Measurements from ENCODE around the gene CCNF.
"Not testable (repeated sequence)": the region's sequence is repeated elsewhere in the genome, so short reads cannot be mapped to it uniquely, and the experiment has no call there.

Gene CCNF

GRCh38 chr16:2439598-2439997 is 10.4 kb downstream of the CCNF start:
- no peaks in the 10 kb centered on the region for H3K27me3 ChIP-seq (ENCODE audit: control insufficient read depth in 2 of 2, insufficient read depth in 2 of 2, low read length in 2 of 2)
- H3K36me3 ChIP-seq (ENCODE audit: control insufficient read depth in 2 of 2, insufficient read depth in 2 of 2, low read length in 2 of 2), result peaks cover 0 to 13% of the 10 kb centered on the region in 2 donors
- no peak overlapping the region for H3K9ac ChIP-seq (ENCODE audit: low read depth in 1 of 2, low read length in 2 of 2)
- no peaks in the 10 kb centered on the region for H3K9me3 ChIP-seq (ENCODE audit: control insufficient read depth in 2 of 2, low read length in 2 of 2)
- H3K4me1 ChIP-seq (ENCODE audit: control insufficient read depth in 2 of 2, insufficient read depth in 2 of 2, low read length in 2 of 2), result no peaks in the 10 kb centered on the region
- H3K4me3 ChIP-seq (ENCODE audit: low read length in 2 of 2), result no peak overlapping the region
- no peak overlapping the region for H3K27ac ChIP-seq (ENCODE audit: low read depth in 2 of 2, low read length in 2 of 2)

DNA sequence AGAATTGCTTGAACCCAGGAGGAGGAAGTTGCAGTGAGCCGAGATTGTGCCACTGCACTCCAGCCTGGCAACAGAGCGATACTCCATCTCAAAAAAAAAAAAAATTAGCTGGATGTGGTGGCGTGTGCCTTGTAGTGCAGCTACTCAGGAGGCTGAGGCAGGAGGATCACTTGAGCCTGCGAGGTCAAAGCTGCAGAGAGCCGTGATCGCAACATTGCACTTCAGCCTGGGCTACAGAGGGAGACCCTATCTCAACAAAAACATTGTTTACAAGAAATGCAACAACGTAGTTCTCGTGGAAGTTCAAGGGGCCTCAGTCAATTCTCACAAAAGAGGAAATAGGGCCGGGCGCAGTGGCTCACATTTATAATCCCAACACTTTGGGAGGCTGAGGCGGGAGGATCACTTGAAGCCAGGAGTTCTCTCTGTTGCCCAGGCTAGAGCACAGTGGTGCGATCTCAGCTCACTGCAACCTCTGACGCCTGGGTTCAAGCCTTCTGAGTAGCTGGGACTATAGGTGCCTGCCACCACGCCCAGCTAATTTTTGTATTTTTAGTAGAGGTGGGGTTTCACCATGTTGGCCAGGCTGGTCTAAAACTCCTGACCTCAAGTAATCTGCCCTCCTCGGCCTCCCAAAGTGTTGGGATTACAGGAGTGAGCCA is 12.0 kb downstream of the CCNF start:
- H3K4me1 ChIP-seq (ENCODE audit: control insufficient read depth in 2 of 2, insufficient read depth in 2 of 2, low read length in 2 of 2); H3K27ac ChIP-seq (ENCODE audit: low read depth in 2 of 2, low read length in 2 of 2); H3K9ac ChIP-seq (ENCODE audit: low read depth in 1 of 2, low read length in 2 of 2); H3K9me3 ChIP-seq (ENCODE audit: control insufficient read depth in 2 of 2, low read length in 2 of 2); H3K27me3 ChIP-seq (ENCODE audit: control insufficient read depth in 2 of 2, insufficient read depth in 2 of 2, low read length in 2 of 2); H3K4me3 ChIP-seq (ENCODE audit: low read length in 2 of 2): not testable (repeated sequence)
- peaks cover 5 to 14% of the 10 kb centered on the region in 2 donors for H3K36me3 ChIP-seq (ENCODE audit: control insufficient read depth in 2 of 2, insufficient read depth in 2 of 2, low read length in 2 of 2)

DNA sequence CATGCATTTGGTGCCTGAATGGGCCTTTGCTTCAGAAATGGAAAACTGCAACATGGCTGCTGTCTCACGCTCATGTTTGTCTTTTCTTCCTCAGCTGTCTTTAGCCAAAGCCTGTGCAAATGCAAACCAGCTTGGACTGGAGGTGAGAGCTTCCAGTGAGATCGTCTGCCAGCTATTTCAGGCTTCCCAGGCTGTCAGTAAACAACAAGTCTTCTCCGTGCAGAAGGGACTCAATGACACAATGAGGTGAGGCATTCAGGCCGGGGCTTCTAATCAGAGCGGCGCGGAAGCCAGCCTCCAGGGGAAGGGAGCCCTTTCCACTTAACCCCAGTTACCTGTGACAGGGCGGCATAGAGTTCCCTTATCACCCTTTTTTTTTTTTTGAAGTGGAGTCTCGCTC is 14.3 kb downstream of the CCNF start:
- Histone ChIP-seq H3K4me1 (ENCODE audit: control insufficient read depth in 2 of 2, insufficient read depth in 2 of 2, low read length in 2 of 2) (no peaks in the 10 kb centered on the region), H3K27ac (ENCODE audit: low read depth in 2 of 2, low read length in 2 of 2) (no peak overlapping the region), H3K36me3 (ENCODE audit: control insufficient read depth in 2 of 2, insufficient read depth in 2 of 2, low read length in 2 of 2) (peaks cover 10 to 20% of the 10 kb centered on the region in 2 donors), H3K9me3 (ENCODE audit: control insufficient read depth in 2 of 2, low read length in 2 of 2) (no peaks in the 10 kb centered on the region), H3K4me3 (ENCODE audit: low read length in 2 of 2) (no peak overlapping the region), H3K9ac (ENCODE audit: low read depth in 1 of 2, low read length in 2 of 2) (no peak overlapping the region), H3K27me3 (ENCODE audit: control insufficient read depth in 2 of 2, insufficient read depth in 2 of 2, low read length in 2 of 2) (no peaks in the 10 kb centered on the region)

- Histone ChIP-seq H3K4me3 (ENCODE audit: low read length in 2 of 2) (no peak overlapping the region), H3K36me3 (ENCODE audit: control insufficient read depth in 2 of 2, insufficient read depth in 2 of 2, low read length in 2 of 2) (peaks cover 10 to 34% of the 10 kb centered on the region in 2 donors), H3K9ac (ENCODE audit: low read depth in 1 of 2, low read length in 2 of 2) (no peak overlapping the region), H3K27me3 (ENCODE audit: control insufficient read depth in 2 of 2, insufficient read depth in 2 of 2, low read length in 2 of 2) (no peaks in the 10 kb centered on the region), H3K4me1 (ENCODE audit: control insufficient read depth in 2 of 2, insufficient read depth in 2 of 2, low read length in 2 of 2) (no peaks in the 10 kb centered on the region), H3K27ac (ENCODE audit: low read depth in 2 of 2, low read length in 2 of 2) (no peak overlapping the region), H3K9me3 (ENCODE audit: control insufficient read depth in 2 of 2, low read length in 2 of 2) (no peaks in the 10 kb centered on the region)
Measured at GRCh38 chr16:2447920-2448583, 18.8 kb downstream of the CCNF start.

DNA sequence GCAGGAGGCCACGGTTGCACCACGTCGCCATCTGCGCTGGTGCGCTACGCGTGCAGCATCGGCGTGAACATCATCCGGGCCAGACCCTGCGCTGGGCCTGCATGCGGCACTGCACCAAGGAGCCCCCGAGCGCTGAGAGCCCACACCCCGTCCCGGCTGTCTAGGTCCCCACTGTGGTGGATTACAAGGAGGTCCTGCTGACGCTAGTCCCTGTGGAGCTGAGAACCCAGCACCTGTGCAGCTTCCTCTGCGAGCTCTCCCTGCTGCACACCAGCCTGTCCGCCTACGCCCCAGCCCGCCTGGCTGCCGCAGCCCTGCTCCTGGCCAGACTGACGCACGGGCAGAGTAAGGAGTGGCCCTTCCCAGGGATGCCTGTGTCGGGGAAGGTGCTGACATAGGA is 19.9 kb downstream of the CCNF start:
- Histone ChIP-seq H3K9ac (ENCODE audit: low read depth in 1 of 2, low read length in 2 of 2) (no peak overlapping the region), H3K4me3 (ENCODE audit: low read length in 2 of 2) (no peak overlapping the region), H3K36me3 (ENCODE audit: control insufficient read depth in 2 of 2, insufficient read depth in 2 of 2, low read length in 2 of 2) (peaks cover 13 to 32% of the 10 kb centered on the region in 2 donors), H3K9me3 (ENCODE audit: control insufficient read depth in 2 of 2, low read length in 2 of 2) (no peaks in the 10 kb centered on the region), H3K27me3 (ENCODE audit: control insufficient read depth in 2 of 2, insufficient read depth in 2 of 2, low read length in 2 of 2) (no peaks in the 10 kb centered on the region), H3K27ac (ENCODE audit: low read depth in 2 of 2, low read length in 2 of 2) (no peak overlapping the region), H3K4me1 (ENCODE audit: control insufficient read depth in 2 of 2, insufficient read depth in 2 of 2, low read length in 2 of 2) (no peaks in the 10 kb centered on the region)

DNA sequence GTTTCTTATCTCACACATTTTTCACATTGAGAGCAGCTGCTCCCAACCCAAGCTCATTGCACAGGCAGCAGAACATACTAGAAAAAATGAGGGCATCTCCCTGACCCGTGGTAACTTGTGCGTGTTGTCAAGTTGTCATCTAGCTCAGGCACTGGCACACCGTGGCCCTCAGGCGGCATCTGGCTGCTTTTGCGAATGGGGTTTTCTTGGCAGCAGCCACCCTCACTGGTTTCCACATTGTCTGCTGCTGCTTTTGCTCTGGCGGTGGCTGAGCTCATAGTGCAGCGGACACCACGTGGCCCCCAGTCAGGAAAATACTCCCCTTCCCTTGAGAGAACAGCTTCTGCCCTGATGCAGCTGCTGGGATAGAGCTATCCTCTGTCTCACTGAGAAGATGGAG is 21.3 kb downstream of the CCNF start:
- no peak overlapping the region for H3K9ac ChIP-seq (ENCODE audit: low read depth in 1 of 2, low read length in 2 of 2)
- H3K4me3 ChIP-seq (ENCODE audit: low read length in 2 of 2), result no peak overlapping the region
- H3K27ac ChIP-seq (ENCODE audit: low read depth in 2 of 2, low read length in 2 of 2), result no peak overlapping the region
- peaks cover 8 to 22% of the 10 kb centered on the region in 2 donors for H3K36me3 ChIP-seq (ENCODE audit: control insufficient read depth in 2 of 2, insufficient read depth in 2 of 2, low read length in 2 of 2)
- H3K4me1 ChIP-seq (ENCODE audit: control insufficient read depth in 2 of 2, insufficient read depth in 2 of 2, low read length in 2 of 2), result no peaks in the 10 kb centered on the region
- no peaks in the 10 kb centered on the region for H3K27me3 ChIP-seq (ENCODE audit: control insufficient read depth in 2 of 2, insufficient read depth in 2 of 2, low read length in 2 of 2)
- no peaks in the 10 kb centered on the region for H3K9me3 ChIP-seq (ENCODE audit: control insufficient read depth in 2 of 2, low read length in 2 of 2)

DNA sequence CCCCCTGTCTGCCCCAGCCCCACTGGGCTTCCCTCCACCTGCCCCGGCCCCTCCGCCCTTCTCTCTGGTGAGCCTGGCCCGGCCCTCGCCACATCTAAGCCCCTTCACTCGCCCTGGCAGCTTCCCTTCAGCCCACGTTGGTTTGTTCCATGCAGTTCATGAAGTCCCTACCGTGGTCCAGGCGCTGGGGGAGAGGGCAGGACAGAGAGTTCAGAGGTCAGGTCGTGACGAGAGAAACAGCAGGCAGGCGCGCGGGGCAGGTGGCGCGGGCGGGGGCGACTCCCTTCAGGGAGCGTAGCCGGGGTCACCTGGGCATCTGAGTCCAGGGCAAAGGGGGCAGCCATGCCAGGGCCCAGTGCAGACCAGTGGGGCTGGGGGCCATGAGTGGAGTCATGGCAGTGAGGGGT is 21.7 kb downstream of the CCNF start:
- no peak overlapping the region for H3K9ac ChIP-seq (ENCODE audit: low read depth in 1 of 2, low read length in 2 of 2)
- no peak overlapping the region for H3K27ac ChIP-seq (ENCODE audit: low read depth in 2 of 2, low read length in 2 of 2)
- H3K9me3 ChIP-seq (ENCODE audit: control insufficient read depth in 2 of 2, low read length in 2 of 2), result no peaks in the 10 kb centered on the region
- no peak overlapping the region for H3K4me3 ChIP-seq (ENCODE audit: low read length in 2 of 2)
- no peaks in the 10 kb centered on the region for H3K27me3 ChIP-seq (ENCODE audit: control insufficient read depth in 2 of 2, insufficient read depth in 2 of 2, low read length in 2 of 2)
- no peaks in the 10 kb centered on the region for H3K4me1 ChIP-seq (ENCODE audit: control insufficient read depth in 2 of 2, insufficient read depth in 2 of 2, low read length in 2 of 2)
- H3K36me3 ChIP-seq (ENCODE audit: control insufficient read depth in 2 of 2, insufficient read depth in 2 of 2, low read length in 2 of 2), result peaks cover 8 to 23% of the 10 kb centered on the region in 2 donors

DNA sequence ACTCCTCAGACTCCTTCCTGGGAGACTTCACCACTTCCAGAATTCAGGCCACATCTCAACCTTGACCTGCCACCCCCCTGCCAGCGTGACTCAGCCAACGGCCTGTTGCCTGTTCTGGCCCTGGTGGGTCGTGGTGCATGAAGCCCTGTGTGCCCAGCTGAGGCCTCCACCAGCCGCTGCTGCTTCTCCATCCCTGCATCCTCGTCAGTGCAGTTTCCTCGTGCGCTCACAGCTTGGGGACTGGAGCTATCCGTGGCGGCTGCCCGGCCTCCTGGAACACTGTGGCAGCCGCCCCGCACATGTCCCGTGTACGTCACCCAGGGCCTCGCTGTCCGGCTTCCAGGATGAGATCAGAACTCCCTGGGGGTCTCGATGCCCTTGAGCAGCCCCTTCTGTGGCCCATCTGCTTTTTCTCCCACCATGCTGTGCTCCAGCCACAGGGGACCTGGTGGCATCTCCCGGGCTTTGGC is 22.6 kb downstream of the CCNF start:
- Histone ChIP-seq H3K4me1 (ENCODE audit: control insufficient read depth in 2 of 2, insufficient read depth in 2 of 2, low read length in 2 of 2) (no peaks in the 10 kb centered on the region), H3K9ac (ENCODE audit: low read depth in 1 of 2, low read length in 2 of 2) (no peak overlapping the region), H3K27ac (ENCODE audit: low read depth in 2 of 2, low read length in 2 of 2) (no peak overlapping the region), H3K9me3 (ENCODE audit: control insufficient read depth in 2 of 2, low read length in 2 of 2) (no peaks in the 10 kb centered on the region), H3K4me3 (ENCODE audit: low read length in 2 of 2) (no peak overlapping the region), H3K27me3 (ENCODE audit: control insufficient read depth in 2 of 2, insufficient read depth in 2 of 2, low read length in 2 of 2) (no peaks in the 10 kb centered on the region), H3K36me3 (ENCODE audit: control insufficient read depth in 2 of 2, insufficient read depth in 2 of 2, low read length in 2 of 2) (peaks cover 3 to 22% of the 10 kb centered on the region in 2 donors)

DNA sequence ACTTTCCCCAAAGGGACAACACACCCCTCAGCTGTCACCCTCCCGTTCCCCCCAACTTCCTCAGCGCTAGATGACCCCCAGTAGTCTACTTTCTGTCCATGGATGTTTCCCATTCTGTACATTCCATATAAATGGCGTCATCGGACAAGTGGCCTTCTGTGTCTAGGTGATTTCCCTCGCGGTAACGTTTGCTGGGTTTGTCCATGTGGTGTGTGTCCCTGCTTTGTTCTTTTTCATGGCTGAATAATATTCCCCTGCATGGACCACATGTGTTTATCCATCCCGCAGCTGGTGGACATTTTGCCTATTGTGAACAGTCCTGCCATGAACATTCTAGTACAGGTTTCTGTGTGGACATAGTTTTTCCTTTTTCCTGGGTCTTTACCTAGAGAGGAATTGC is 23.4 kb downstream of the CCNF start:
- Histone ChIP-seq H3K27ac (ENCODE audit: low read depth in 2 of 2, low read length in 2 of 2) (no peak overlapping the region), H3K27me3 (ENCODE audit: control insufficient read depth in 2 of 2, insufficient read depth in 2 of 2, low read length in 2 of 2) (no peaks in the 10 kb centered on the region), H3K4me1 (ENCODE audit: control insufficient read depth in 2 of 2, insufficient read depth in 2 of 2, low read length in 2 of 2) (no peaks in the 10 kb centered on the region), H3K4me3 (ENCODE audit: low read length in 2 of 2) (no peak overlapping the region), H3K9ac (ENCODE audit: low read depth in 1 of 2, low read length in 2 of 2) (no peak overlapping the region), H3K36me3 (ENCODE audit: control insufficient read depth in 2 of 2, insufficient read depth in 2 of 2, low read length in 2 of 2) (peaks cover 3 to 22% of the 10 kb centered on the region in 2 donors), H3K9me3 (ENCODE audit: control insufficient read depth in 2 of 2, low read length in 2 of 2) (no peaks in the 10 kb centered on the region)

- Histone ChIP-seq H3K4me1 (ENCODE audit: control insufficient read depth in 2 of 2, insufficient read depth in 2 of 2, low read length in 2 of 2) (peaks cover 4 to 6% of the 10 kb centered on the region in 2 donors), H3K36me3 (ENCODE audit: control insufficient read depth in 2 of 2, insufficient read depth in 2 of 2, low read length in 2 of 2) (peaks cover 3 to 12% of the 10 kb centered on the region in 2 donors), H3K27me3 (ENCODE audit: control insufficient read depth in 2 of 2, insufficient read depth in 2 of 2, low read length in 2 of 2) (no peaks in the 10 kb centered on the region), H3K9me3 (ENCODE audit: control insufficient read depth in 2 of 2, low read length in 2 of 2) (no peaks in the 10 kb centered on the region), H3K27ac (ENCODE audit: low read depth in 2 of 2, low read length in 2 of 2) (no peak overlapping the region), H3K9ac (ENCODE audit: low read depth in 1 of 2, low read length in 2 of 2) (no peak overlapping the region), H3K4me3 (ENCODE audit: low read length in 2 of 2) (no peak overlapping the region)
Measured at GRCh38 chr16:2455081-2455845, 26.0 kb downstream of the CCNF start.

Measured in mucosa of rectum (tissue), 2 donors.